ENCODE measurements around the gene IL1R2. TPM values are rescaled to one million over a fixed set of nuclear protein-coding genes. Genes with fewer than 3 reads are reported as not detected.

Gene IL1R2
- total and polyA plus RNA-seq, 2 of the 8 experiments (the other 6 are each of a cell fraction or from before 2014, with no cell fraction given), result 0.06 TPM; not detected in 1

- TF ChIP-seq CTBP2 (IDR thresholded peaks at IDR 0.05; ENCODE audit: borderline replicate concordance, insufficient read depth, insufficient read length, low read length) (no peak), TAF7 (optimal IDR thresholded peaks at IDR 0.05; ENCODE audit: borderline replicate concordance, low read depth, low read length) (no peak), E2F6 (IDR thresholded peaks at IDR 0.05) (no peak), CBX5 (IDR thresholded peaks at IDR 0.05; ENCODE audit: low read depth, low read length) (no peak), POLR2AphosphoS5 (IDR thresholded peaks at IDR 0.05; ENCODE audit: low read depth, low read length) (no peak)
Measured at GRCh38 chr2:101974663-101975062, 17.1 kb upstream of the IL1R2 start (continued).
